Measurements from ENCODE around the gene KREMEN2. TPM values are rescaled to one million over a fixed set of nuclear protein-coding genes. Genes with fewer than 3 reads are reported as not detected.

KREMEN2 gene
- total and polyA plus RNA-seq, 9 of the 15 experiments (the other 6 are each of a cell fraction or from before 2014, with no cell fraction given), result 0.04 to 7.7 (median 1.5) TPM; not detected in 1

GRCh38 chr16:3004781-3005284 is 40.8 kb downstream of the KREMEN2 start (continued):
- no peak for TF ChIP-seq NFIX (CRISPR knock-in tag; IDR thresholded peaks at IDR 0.05; ENCODE audit: low read depth)
- TF ChIP-seq ZBTB43 (CRISPR knock-in tag; IDR thresholded peaks at IDR 0.05), result no peak
- no peak for TF ChIP-seq TCFL5 (CRISPR knock-in tag; conservative IDR thresholded peaks at IDR 0.05)
- no peak for TF ChIP-seq SREBF2 (CRISPR knock-in tag; IDR thresholded peaks at IDR 0.05)
- 0 out of 2 replicates have a peak, but pooled peaks have one; percentile 37 for TF ChIP-seq NBN (IDR thresholded peaks at IDR 0.05; ENCODE audit: low read depth)
- TF ChIP-seq TRIM24 (IDR thresholded peaks at IDR 0.05), result no peak
- TF ChIP-seq ETV5 (CRISPR knock-in tag; IDR thresholded peaks at IDR 0.05; ENCODE audit: low read depth), result no peak
- no peak for TF ChIP-seq ZC3H11A (IDR thresholded peaks at IDR 0.05; ENCODE audit: low read depth, low read length)
- peak in 1 of 2 experiments; percentile 67; a peak in 2 of 4 replicates for TF ChIP-seq HDAC1 (IDR thresholded peaks at IDR 0.05)
- TF ChIP-seq SIRT6 (IDR thresholded peaks at IDR 0.05; ENCODE audit: low read depth, low read length), result no peak
- peak in 1 of 2 experiments; percentile 70; a peak in 2 of 4 replicates for TF ChIP-seq MAZ (CRISPR knock-in tag; conservative IDR thresholded peaks at IDR 0.05 in 1 of 2, IDR thresholded peaks at IDR 0.05 in 1 of 2)
- no peak for TF ChIP-seq ZNF124 (CRISPR knock-in tag; IDR thresholded peaks at IDR 0.05)
- TF ChIP-seq DMBX1 (CRISPR knock-in tag; IDR thresholded peaks at IDR 0.05; ENCODE audit: borderline replicate concordance), result no peak
- peak; percentile 69 for TF ChIP-seq ZFX (CRISPR knock-in tag; IDR thresholded peaks at IDR 0.05)
- no peak for TF ChIP-seq ZBTB33 (CRISPR knock-in tag; IDR thresholded peaks at IDR 0.05)
- no peak for TF ChIP-seq ZMIZ1 (IDR thresholded peaks at IDR 0.05; ENCODE audit: low read depth in 2 of 2, low read length in 2 of 2)
- no peak for TF ChIP-seq SREBF1 (IDR thresholded peaks at IDR 0.05; ENCODE audit: borderline replicate concordance, low read depth, low read length)
- TF ChIP-seq ZNF77 (CRISPR knock-in tag; IDR thresholded peaks at IDR 0.05), result no peak
- TF ChIP-seq NFE2L1 (tag; IDR thresholded peaks at IDR 0.05; ENCODE audit: borderline replicate concordance, low read depth), result no peak
- TF ChIP-seq SP1 (CRISPR knock-in tag; IDR thresholded peaks at IDR 0.05), result peak; percentile 32; the same call in 1 of the 2 replicates
- no peak for TF ChIP-seq ZNF764 (CRISPR knock-in tag; IDR thresholded peaks at IDR 0.05; ENCODE audit: low read depth)
- TF ChIP-seq ZNF41 (CRISPR knock-in tag; conservative IDR thresholded peaks at IDR 0.05), result no peak
- TF ChIP-seq RCOR1 (IDR thresholded peaks at IDR 0.05; ENCODE audit: borderline replicate concordance in 1 of 2, low read depth in 2 of 2, low read length in 2 of 2), result 0 out of 4 replicates have a peak, but pooled peaks of 1 of the 2 experiments have one; percentile 3

Data from K562 (cell line).